Astrocyte (in vitro differentiated cells and primary cell): ENCODE measurements around the gene MRTFB. TPM values are rescaled to one million over a fixed set of nuclear protein-coding genes. Genes with fewer than 3 reads are reported as not detected.

Source experiments
- DNase-seq: peaks from one replicate; pipeline ENCODE4 v3.0.0-alpha.2; 2010; ENCODE audit warnings: low read depth
- FAIRE-seq: peaks from 2 replicates; lab custom pipeline; 2011; peaks lifted over from hg19 to GRCh38; lab: Jason Lieb, UNC
- H2AFZ ChIP-seq: 2 replicates; pipeline ENCODE4 v1.6.0; 2012; ENCODE audit warnings: low read depth, low read length, inconsistent platforms
- H3K27ac ChIP-seq: 2 replicates; pipeline ENCODE4 v1.5.1; 2011; ENCODE audit warnings: low read depth, low read length, inconsistent platforms
- H3K27me3 ChIP-seq: 2 replicates; pipeline ENCODE4 v1.6.0; 2011; ENCODE audit warnings: low read length, inconsistent platforms; ENCODE audit not compliant: insufficient read depth
- H3K36me3 ChIP-seq: 2 replicates; pipeline ENCODE4 v1.5.1; 2011; ENCODE audit warnings: low read length, inconsistent platforms; ENCODE audit not compliant: insufficient read depth
- H3K4me1 ChIP-seq: 2 replicates; pipeline ENCODE4 v1.5.1; 2011; ENCODE audit warnings: low read length, inconsistent platforms; ENCODE audit not compliant: insufficient read depth
- H3K4me2 ChIP-seq: 2 replicates; pipeline ENCODE4 v1.6.0; 2012; ENCODE audit warnings: low read length, inconsistent platforms
- H3K4me3 ChIP-seq: 2 replicates; pipeline ENCODE4 v1.5.1; 2011; ENCODE audit warnings: low read depth, mild to moderate bottlenecking, low read length, inconsistent platforms; ENCODE audit not compliant: insufficient read depth
- H3K79me2 ChIP-seq: 2 replicates; pipeline ENCODE4 v1.6.0; 2012; ENCODE audit warnings: mild to moderate bottlenecking, low read length, inconsistent platforms; ENCODE audit not compliant: insufficient read depth
- H3K9ac ChIP-seq: 2 replicates; pipeline ENCODE4 v1.6.0; 2012; ENCODE audit warnings: mild to moderate bottlenecking, low read length, inconsistent platforms
- H3K9me3 ChIP-seq: 2 replicates; pipeline ENCODE4 v1.5.1; 2012; ENCODE audit warnings: low read depth, mild to moderate bottlenecking, low read length, inconsistent platforms; ENCODE audit not compliant: insufficient read depth
- H4K20me1 ChIP-seq: 2 replicates; pipeline ENCODE4 v1.6.0; 2012; ENCODE audit warnings: low read length, inconsistent platforms; ENCODE audit not compliant: insufficient read depth
- H3K27ac Mint-ChIP-seq: one replicate; pipeline ENCODE4 v1.8.0; 2021; ENCODE audit warnings: mild to moderate bottlenecking, mixed read lengths; ENCODE audit not compliant: unreplicated experiment
- H3K27me3 Mint-ChIP-seq: one replicate; pipeline ENCODE4 v1.8.0; 2021; ENCODE audit warnings: low read depth, mixed read lengths; ENCODE audit not compliant: unreplicated experiment
- H3K36me3 Mint-ChIP-seq: one replicate; pipeline ENCODE4 v1.8.0; 2021; ENCODE audit warnings: low read depth, mixed read lengths; ENCODE audit not compliant: unreplicated experiment
- H3K4me1 Mint-ChIP-seq: one replicate; pipeline ENCODE4 v1.8.0; 2021; ENCODE audit warnings: low read depth, mixed read lengths; ENCODE audit not compliant: unreplicated experiment
- H3K4me3 Mint-ChIP-seq: one replicate; pipeline ENCODE4 v1.8.0; 2021; ENCODE audit warnings: mild to moderate bottlenecking, moderate library complexity, mixed read lengths; ENCODE audit not compliant: unreplicated experiment
- H3K9me3 Mint-ChIP-seq: one replicate; pipeline ENCODE4 v1.8.0; 2021; ENCODE audit warnings: mild to moderate bottlenecking, mixed read lengths; ENCODE audit not compliant: unreplicated experiment
- EZH2 ChIP-seq: IDR thresholded peaks from 2 replicates; pipeline ENCODE4 v1.6.1; 2012; ENCODE audit warnings: mild to moderate bottlenecking, low read length, inconsistent platforms; ENCODE audit not compliant: insufficient read depth
- total RNA-seq: library from RNA; stranded (reverse); gene quantifications from 2 replicates; pipeline ENCODE4 v1.2.1, GENCODE V29; 2021
- TF ChIP-seq, protein P1 (sequence below): IDR thresholded peaks from 2 replicates; pipeline ENCODE4 v1.5.1; 2011; ENCODE audit warnings: low read depth, mild to moderate bottlenecking, inconsistent platforms, low read length, moderate library complexity; ENCODE audit not compliant: insufficient read depth

The MRTFB gene
- total RNA-seq, 1 donor from 2014 or later: 32.5 TPM

DNA sequence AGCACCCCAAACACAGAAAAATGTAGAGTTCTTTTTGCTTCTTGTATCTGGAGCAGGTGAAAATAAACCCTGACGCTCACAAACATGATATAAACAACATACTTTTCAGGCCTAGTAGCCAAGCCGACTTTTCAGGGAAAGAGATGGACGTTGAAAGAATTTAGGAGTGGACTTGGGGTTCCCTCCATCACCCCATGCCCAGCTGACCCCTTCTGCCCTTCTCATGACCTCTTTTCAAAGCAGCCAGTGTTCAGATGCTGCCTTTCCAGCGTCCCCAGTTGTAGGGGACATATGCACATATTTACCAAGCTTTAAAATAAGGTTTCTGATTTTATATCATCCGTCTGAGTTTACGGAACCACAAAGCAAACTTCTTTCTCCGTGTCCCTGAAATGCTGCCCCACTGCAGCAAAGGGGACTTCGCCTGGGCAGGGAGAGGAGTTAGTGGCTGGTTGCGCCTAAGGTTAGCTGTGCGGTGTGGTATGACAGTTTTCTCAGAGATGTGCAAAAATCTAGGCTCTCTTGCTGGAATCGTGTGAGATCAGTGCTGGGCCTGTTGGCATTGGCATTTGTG is 235.5 kb downstream of the MRTFB start:
- Histone ChIP-seq H3K9ac (no peak overlapping the region), H4K20me1 (peaks cover 77% of the 10 kb centered on the region), H3K4me2 (no peak overlapping the region), H3K36me3 (no peaks in the 10 kb centered on the region), H2AFZ (no peak overlapping the region), H3K27me3 (no peaks in the 10 kb centered on the region), H3K9me3 (no peaks in the 10 kb centered on the region), H3K79me2 (peaks cover 76% of the 10 kb centered on the region), H3K27ac (no peak overlapping the region), H3K4me1 (peaks cover 15% of the 10 kb centered on the region), H3K4me3 (no peak overlapping the region)
- TF ChIP-seq, protein P1, sequence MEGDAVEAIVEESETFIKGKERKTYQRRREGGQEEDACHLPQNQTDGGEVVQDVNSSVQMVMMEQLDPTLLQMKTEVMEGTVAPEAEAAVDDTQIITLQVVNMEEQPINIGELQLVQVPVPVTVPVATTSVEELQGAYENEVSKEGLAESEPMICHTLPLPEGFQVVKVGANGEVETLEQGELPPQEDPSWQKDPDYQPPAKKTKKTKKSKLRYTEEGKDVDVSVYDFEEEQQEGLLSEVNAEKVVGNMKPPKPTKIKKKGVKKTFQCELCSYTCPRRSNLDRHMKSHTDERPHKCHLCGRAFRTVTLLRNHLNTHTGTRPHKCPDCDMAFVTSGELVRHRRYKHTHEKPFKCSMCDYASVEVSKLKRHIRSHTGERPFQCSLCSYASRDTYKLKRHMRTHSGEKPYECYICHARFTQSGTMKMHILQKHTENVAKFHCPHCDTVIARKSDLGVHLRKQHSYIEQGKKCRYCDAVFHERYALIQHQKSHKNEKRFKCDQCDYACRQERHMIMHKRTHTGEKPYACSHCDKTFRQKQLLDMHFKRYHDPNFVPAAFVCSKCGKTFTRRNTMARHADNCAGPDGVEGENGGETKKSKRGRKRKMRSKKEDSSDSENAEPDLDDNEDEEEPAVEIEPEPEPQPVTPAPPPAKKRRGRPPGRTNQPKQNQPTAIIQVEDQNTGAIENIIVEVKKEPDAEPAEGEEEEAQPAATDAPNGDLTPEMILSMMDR: no peak
- no peak for TF ChIP-seq EZH2
- DNase-seq (no peak), FAIRE-seq (no peak)
- Mint-ChIP-seq H3K4me3 (peak overlapping the region; percentile 95), H3K9me3 (no peaks in the 10 kb centered on the region), H3K36me3 (peaks cover 7% of the 10 kb centered on the region), H3K27me3 (no peaks in the 10 kb centered on the region), H3K4me1 (peaks cover 54% of the 10 kb centered on the region), H3K27ac (peak overlapping the region; percentile 10)

- H3K27ac ChIP-seq: no peak overlapping the region
- no peak overlapping the region for H3K4me3 ChIP-seq
- Mint-ChIP-seq H3K27me3 (no peaks in the 10 kb centered on the region), H3K36me3 (peaks cover 7% of the 10 kb centered on the region), H3K4me1 (peaks cover 54% of the 10 kb centered on the region), H3K9me3 (no peaks in the 10 kb centered on the region), H3K4me3 (peak overlapping the region; percentile 64), H3K27ac (peak overlapping the region; percentile 18)
- DNase-seq (no peak), FAIRE-seq (no peak)
- H3K79me2 ChIP-seq: peaks cover 78% of the 10 kb centered on the region
- H2AFZ ChIP-seq: no peak overlapping the region
- H3K9me3 ChIP-seq: no peaks in the 10 kb centered on the region
- H3K9ac ChIP-seq: no peak overlapping the region
- H3K4me2 ChIP-seq: no peak overlapping the region
- no peaks in the 10 kb centered on the region for H3K27me3 ChIP-seq
- TF ChIP-seq, protein P1: no peak
- no peak for TF ChIP-seq EZH2
- H3K36me3 ChIP-seq: no peaks in the 10 kb centered on the region
- H3K4me1 ChIP-seq: peaks cover 14% of the 10 kb centered on the region
- H4K20me1 ChIP-seq: peaks cover 77% of the 10 kb centered on the region
Measured at GRCh38 chr16:14307059-14307526, 236.0 kb downstream of the MRTFB start.
